Mucosa of stomach (tissue), 1 donor: ENCODE data around the gene PUS10.
"Not testable (repeated sequence)": the region's sequence is repeated elsewhere in the genome, so short reads cannot be mapped to it uniquely, and the experiment has no call there.

Experiments
- H3K27me3 ChIP-seq: one replicate; pipeline ENCODE4 v1.7.0; 2013; ENCODE audit warnings: mild to moderate bottlenecking, low read length; ENCODE audit not compliant: control insufficient read depth, insufficient read depth
- H3K36me3 ChIP-seq: one replicate; pipeline ENCODE4 v1.7.0; 2013; ENCODE audit warnings: low read length; ENCODE audit not compliant: control insufficient read depth, insufficient read depth
- H3K4me1 ChIP-seq: one replicate; pipeline ENCODE4 v1.7.0; 2013; ENCODE audit warnings: mild to moderate bottlenecking, low read length; ENCODE audit not compliant: control insufficient read depth, insufficient read depth
- H3K4me3 ChIP-seq: one replicate; pipeline ENCODE4 v1.7.0; 2013; ENCODE audit warnings: low read length
- H3K9ac ChIP-seq: one replicate; pipeline ENCODE4 v1.7.0; 2013; ENCODE audit warnings: mild to moderate bottlenecking, low read length, moderate library complexity
- H3K9me3 ChIP-seq: one replicate; pipeline ENCODE4 v1.7.0; 2013; ENCODE audit warnings: mild to moderate bottlenecking, low read length, moderate library complexity; ENCODE audit not compliant: control insufficient read depth
- donor health status: Pancreatic carcinoma.

Gene PUS10

GRCh38 chr2:61029533-61029932, 11.5 kb upstream of the PUS10 start:
- Histone ChIP-seq H3K9ac (no peak overlapping the region), H3K4me3 (no peak overlapping the region), H3K27me3 (no peaks in the 10 kb centered on the region), H3K9me3 (no peaks in the 10 kb centered on the region), H3K4me1 (no peaks in the 10 kb centered on the region), H3K36me3 (peaks cover 10% of the 10 kb centered on the region)

DNA sequence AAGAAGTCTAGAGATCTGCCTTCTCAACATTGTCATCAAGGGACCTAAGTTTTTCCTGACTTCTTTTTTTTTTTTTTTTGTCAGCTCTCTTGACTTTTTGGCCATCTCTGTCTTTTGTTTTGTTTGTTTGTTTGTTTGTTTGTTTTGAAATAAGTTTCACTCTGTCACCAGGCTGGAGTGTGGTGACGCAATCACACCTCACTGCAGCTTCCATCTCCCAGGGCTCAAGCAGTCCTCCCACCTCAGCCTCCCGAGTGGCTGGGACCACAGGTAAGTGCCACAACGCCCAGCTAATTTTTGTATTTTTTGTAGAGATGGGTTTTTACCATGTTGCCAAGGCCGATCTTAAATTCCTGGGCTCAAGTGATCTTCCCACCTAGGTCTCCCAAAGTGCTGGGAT, 5.6 kb upstream of the PUS10 start:
- Histone ChIP-seq H3K4me1 (no peaks in the 10 kb centered on the region), H3K9me3 (no peaks in the 10 kb centered on the region), H3K9ac (no peak overlapping the region), H3K27me3 (no peaks in the 10 kb centered on the region), H3K36me3 (no peaks in the 10 kb centered on the region), H3K4me3 (no peak overlapping the region)

DNA sequence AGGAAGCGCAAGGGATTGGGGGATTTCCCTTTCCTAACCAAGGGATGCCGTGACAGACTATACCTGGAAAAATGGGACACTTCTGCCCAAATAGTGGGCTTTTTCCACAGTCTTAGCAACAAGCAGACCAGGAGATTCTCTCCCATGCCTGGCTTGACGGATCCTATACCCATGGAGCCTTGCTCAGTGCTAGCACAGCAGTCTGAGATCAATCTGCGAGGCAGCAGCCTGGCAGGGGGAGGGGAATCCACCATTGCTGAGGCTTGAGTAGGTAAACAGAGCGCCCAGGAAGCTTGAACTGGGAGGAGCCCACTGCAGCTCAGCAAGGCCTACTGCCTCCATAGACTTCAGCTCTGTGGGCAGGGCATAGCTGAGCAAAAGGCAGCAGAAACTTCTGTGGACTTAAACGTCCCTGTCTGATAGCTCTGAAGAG, 3.2 kb upstream of the PUS10 start:
- Histone ChIP-seq H3K9me3 (no peaks in the 10 kb centered on the region), H3K9ac (no peak overlapping the region), H3K27me3 (no peaks in the 10 kb centered on the region), H3K36me3 (no peaks in the 10 kb centered on the region), H3K4me3 (no peak overlapping the region), H3K4me1 (no peaks in the 10 kb centered on the region)

GRCh38 chr2:61018798-61019197, 743 bp upstream of the PUS10 start:
- H3K4me1 ChIP-seq, result peaks cover 8% of the 10 kb centered on the region
- no peak overlapping the region for H3K4me3 ChIP-seq
- H3K9me3 ChIP-seq, result no peaks in the 10 kb centered on the region
- H3K36me3 ChIP-seq, result no peaks in the 10 kb centered on the region
- H3K27me3 ChIP-seq, result no peaks in the 10 kb centered on the region
- H3K9ac ChIP-seq, result peak overlapping the region; percentile 90

DNA sequence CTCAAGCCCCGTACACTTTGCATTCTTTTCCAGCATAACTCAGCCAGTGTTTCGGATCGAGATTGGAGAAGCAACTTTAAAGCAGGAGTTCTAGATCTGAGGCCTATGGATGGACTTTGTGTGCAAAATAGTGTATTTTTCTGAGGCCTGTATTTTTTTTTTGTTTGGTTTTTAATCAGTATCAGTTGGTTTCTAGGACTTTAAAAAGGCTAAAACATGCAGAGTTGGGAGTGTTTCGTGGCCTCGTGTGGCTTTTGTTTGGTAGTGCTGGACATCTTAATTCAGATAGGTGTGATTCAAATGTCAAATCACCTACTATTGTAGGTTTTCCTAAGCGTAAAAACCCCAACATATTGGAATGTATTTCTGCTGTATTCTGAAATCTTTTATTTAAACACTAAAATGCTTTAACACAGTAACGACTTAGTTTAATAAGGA, 282 bp upstream of the PUS10 start:
- H3K4me1 ChIP-seq, result peaks cover 8% of the 10 kb centered on the region
- H3K9me3 ChIP-seq, result no peaks in the 10 kb centered on the region
- no peaks in the 10 kb centered on the region for H3K27me3 ChIP-seq
- peak overlapping the region; percentile 86 for H3K4me3 ChIP-seq
- no peaks in the 10 kb centered on the region for H3K36me3 ChIP-seq
- peak overlapping the region; percentile 90 for H3K9ac ChIP-seq

GRCh38 chr2:61017003-61017555, 976 bp downstream of the PUS10 start:
- Histone ChIP-seq H3K9ac (peak overlapping the region; percentile 90), H3K4me3 (peak overlapping the region; percentile 86), H3K27me3 (no peaks in the 10 kb centered on the region), H3K36me3 (no peaks in the 10 kb centered on the region), H3K4me1 (peaks cover 8% of the 10 kb centered on the region), H3K9me3 (no peaks in the 10 kb centered on the region)

- no peaks in the 10 kb centered on the region for H3K27me3 ChIP-seq
- H3K36me3 ChIP-seq, result no peaks in the 10 kb centered on the region
- peak overlapping the region; percentile 90 for H3K9ac ChIP-seq
- H3K4me3 ChIP-seq, result peak overlapping the region; percentile 86
- H3K9me3 ChIP-seq, result no peaks in the 10 kb centered on the region
- peaks cover 8% of the 10 kb centered on the region for H3K4me1 ChIP-seq
Measured at GRCh38 chr2:61016392-61017002, 1.6 kb downstream of the PUS10 start.

DNA sequence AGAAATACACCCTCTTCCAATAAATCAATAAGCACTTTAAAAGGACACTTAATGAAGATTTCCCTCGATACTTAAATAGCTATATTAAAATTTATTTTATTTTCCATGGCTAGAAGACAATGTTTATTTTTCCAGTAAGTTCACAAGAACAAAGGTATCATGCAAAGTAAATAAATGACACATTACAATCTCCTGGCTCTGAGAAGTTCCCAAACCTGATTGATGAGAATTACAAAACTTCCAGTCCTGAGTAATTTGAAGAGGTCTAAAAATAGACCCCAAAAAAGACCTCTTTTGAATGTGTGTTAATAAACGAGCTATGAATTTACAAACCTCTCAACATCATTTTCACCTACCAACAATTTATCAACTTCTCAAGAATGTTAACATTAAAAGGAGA, 2.1 kb downstream of the PUS10 start:
- Histone ChIP-seq H3K9ac (peak overlapping the region; percentile 90), H3K36me3 (no peaks in the 10 kb centered on the region), H3K4me3 (peak overlapping the region; percentile 86), H3K4me1 (peaks cover 8% of the 10 kb centered on the region), H3K27me3 (no peaks in the 10 kb centered on the region), H3K9me3 (no peaks in the 10 kb centered on the region)

GRCh38 chr2:61014763-61015162, 3.3 kb downstream of the PUS10 start:
- Histone ChIP-seq H3K4me1 (peaks cover 8% of the 10 kb centered on the region), H3K27me3 (no peaks in the 10 kb centered on the region), H3K9ac (no peak overlapping the region)

GRCh38 chr2:61013382-61013781, 4.7 kb downstream of the PUS10 start:
- Histone ChIP-seq H3K4me1 (peaks cover 8% of the 10 kb centered on the region), H3K9me3 (no peaks in the 10 kb centered on the region)

More at GRCh38 chr2:61014763-61015162, 3.3 kb downstream of the PUS10 start:
- Histone ChIP-seq H3K9me3 (no peaks in the 10 kb centered on the region), H3K4me3 (no peak overlapping the region), H3K36me3 (no peaks in the 10 kb centered on the region)

GRCh38 chr2:61012303-61012702, 5.8 kb downstream of the PUS10 start:
- H3K9ac ChIP-seq, H3K4me1 ChIP-seq: not testable (repeated sequence)

More at GRCh38 chr2:61013382-61013781, 4.7 kb downstream of the PUS10 start:
- no peaks in the 10 kb centered on the region for H3K36me3 ChIP-seq
- H3K27me3 ChIP-seq, result no peaks in the 10 kb centered on the region
- no peak overlapping the region for H3K4me3 ChIP-seq
- H3K9ac ChIP-seq, result no peak overlapping the region

DNA sequence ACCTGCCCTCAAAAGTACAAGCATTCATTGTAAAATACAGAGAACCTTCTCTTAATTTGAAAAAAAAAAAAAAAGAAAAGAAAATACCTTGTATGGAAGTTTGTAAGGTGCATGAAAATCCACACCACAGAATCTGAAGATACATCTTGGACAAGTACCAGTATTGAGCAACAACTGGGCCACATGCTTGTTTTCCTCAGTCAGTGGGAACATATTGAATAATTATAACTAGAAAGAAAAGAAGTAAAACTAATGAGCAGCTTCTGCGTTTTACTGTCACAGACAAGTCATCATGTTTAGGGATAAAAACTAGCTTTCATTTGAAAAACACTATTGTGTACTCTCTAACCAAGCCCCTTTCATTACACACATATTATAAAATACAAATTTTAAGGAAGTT, 6.4 kb downstream of the PUS10 start:
- Histone ChIP-seq H3K4me1 (peaks cover 8% of the 10 kb centered on the region), H3K9me3 (no peaks in the 10 kb centered on the region), H3K9ac (no peak overlapping the region), H3K27me3 (no peaks in the 10 kb centered on the region), H3K36me3 (no peaks in the 10 kb centered on the region), H3K4me3 (no peak overlapping the region)

More at GRCh38 chr2:61012303-61012702, 5.8 kb downstream of the PUS10 start:
- not testable (repeated sequence) for H3K9me3 ChIP-seq, H3K27me3 ChIP-seq, H3K36me3 ChIP-seq, H3K4me3 ChIP-seq
